Middle frontal gyrus (tissue), 1 donor: ENCODE results near the gene LIN28A.
"Not testable (repeated sequence)": the region's sequence is repeated elsewhere in the genome, so short reads cannot be mapped to it uniquely, and the experiment has no call there.

ENCODE experiments used
- DNase-seq: peaks from one replicate; pipeline ENCODE4 v3.0.0-alpha.2; 2015; ENCODE audit warnings: low spot score; ENCODE audit errors: extremely low spot score

Gene LIN28A, protein sequence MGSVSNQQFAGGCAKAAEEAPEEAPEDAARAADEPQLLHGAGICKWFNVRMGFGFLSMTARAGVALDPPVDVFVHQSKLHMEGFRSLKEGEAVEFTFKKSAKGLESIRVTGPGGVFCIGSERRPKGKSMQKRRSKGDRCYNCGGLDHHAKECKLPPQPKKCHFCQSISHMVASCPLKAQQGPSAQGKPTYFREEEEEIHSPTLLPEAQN

DNA sequence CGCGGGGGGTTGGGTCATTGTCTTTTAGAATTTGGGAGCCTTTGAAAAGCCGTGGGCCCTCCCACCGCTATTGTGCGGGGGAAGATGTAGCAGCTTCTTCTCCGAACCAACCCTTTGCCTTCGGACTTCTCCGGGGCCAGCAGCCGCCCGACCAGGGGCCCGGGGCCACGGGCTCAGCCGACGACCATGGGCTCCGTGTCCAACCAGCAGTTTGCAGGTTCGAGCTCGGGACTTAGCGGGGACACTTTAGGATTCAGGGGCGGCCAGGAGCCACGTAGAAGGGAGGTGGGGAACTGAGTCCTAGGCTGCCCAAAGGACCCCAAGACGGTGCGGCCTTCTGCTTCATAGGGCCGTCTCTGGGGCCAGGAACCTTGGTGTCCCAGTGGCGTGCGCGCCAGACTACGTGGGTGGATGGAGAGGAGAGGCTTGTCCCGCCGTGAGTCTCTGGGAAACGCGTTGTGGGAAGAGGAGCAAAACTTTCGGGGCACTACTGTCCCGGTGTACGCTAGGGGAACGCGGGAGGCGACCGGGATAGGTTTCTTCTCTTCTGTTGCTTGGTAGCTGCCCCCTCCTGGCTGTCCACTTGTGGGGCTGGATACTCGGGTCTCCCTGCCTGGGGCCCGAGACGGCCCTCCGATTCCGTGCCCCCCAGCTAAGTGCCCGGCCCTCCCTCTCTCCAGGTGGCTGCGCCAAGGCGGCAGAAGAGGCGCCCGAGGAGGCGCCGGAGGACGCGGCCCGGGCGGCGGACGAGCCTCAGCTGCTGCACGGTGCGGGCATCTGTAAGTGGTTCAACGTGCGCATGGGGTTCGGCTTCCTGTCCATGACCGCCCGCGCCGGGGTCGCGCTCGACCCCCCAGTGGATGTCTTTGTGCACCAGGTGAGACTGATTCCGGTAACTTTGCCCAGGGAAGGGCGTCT is at the start of gene LIN28A:
LIN28A (plus strand) TSS at position 112 of the 918 bp plus-strand sequence; CDS start at position 187, 75 bp downstream.
- no peak for DNase-seq

DNA sequence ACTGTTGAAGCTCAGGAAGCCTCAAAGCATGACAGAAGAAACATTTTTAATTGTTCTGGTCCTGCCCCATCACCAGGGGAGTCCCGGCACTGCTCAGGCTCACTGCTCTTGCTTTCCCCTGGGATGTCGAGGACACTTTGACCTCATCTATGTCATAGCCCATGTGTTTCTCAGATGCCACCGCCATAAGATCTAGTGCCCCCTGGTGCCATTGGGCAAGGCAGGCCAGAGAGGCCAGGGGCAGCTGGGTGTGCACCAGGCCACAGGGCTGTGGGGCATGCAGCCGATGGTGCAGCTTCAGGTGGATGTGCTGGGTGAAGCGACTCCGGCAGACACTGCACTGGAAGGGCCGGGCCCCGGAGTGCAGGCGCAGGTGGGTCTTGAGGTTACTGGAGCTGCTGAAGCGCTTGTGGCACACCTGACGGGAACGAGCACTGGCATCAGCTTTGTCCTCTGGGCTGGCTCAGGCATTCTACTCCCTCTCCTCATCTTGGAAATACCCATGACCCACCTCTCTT is 49.0 kb upstream of the LIN28A start:
- DNase-seq: no peak

DNA sequence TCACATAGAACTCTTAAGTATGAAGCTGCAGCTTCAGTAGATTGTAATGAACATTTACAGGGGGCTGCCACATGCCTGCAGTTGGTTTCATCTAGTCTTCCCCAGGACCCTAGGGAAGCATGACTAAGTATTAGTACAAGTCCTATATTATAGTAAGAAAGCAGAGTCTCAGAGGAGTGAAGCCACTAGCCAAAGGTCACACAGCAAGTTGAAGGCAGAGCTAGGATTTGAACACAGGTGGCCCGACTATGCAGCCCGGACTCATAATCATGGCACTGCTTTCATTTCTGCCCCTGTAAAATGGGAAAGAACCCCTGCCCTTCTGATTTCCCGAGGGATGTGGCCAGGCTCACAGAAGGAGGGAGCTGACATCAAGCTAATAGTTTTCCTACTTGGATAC is 48.3 kb upstream of the LIN28A start:
- no peak for DNase-seq

DNA sequence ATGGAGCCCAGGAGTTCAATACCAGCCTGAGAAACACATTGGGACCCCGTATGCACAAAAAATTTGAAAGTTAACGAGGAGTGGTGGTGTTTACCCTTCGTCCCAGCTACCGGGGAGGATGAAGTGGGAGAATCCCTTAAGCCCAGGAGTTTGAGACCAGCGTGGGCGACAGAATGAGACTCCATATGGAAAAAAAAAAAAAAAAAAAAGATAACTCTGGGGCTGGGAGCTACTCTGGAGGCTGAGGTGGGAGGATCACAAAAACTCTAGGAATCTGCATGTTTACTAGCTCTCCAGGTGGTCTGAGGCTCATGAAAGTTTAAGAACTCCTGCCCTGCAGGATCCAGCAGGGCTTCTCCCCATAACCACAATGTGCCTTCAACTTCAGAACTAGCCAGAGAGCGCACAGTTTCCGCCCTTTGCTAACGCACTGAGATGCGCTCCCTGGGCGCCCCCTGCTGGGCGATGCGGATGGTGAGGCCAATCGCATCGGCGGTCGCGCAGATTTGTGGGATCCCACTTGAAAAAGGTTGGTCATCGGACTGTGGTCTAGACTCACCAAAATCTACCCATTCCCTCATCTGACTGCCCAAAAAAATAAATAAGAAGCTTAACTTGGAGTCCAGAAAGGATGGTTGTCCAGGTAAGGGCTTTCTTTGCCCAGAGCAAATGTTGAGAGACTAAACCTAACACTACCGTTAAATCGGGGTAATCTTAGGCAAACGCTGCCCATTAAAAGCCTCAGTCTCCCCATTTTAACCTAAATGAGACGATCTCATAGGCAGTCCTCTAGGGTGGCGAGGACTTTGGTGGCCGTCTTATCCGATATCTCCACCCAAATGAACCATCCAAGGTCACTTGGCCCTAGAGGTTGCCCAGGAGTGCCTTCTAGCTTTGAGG is 46.8 kb upstream of the LIN28A start:
- no peak for DNase-seq

DNA sequence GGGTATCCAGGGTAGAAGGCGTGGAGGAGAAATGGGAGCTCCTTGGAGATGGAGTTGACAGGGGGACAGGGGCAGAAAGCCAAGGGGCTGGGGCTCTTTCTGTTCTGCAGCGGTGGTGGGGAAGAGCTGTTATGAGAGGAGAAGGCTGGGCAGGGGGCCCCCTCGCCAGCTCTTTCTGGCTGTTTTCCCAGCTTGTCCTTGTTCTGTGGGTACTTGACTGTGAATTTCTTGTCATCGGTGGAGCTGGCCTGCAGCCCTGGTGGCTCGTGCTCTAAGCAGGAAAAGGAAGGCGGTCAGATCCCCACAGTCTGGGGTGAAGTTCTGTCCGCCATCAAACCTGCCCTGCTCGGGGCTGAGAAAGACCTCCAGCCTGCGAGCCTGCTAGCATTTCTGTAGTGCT is 45.7 kb upstream of the LIN28A start:
- no peak for DNase-seq

DNA sequence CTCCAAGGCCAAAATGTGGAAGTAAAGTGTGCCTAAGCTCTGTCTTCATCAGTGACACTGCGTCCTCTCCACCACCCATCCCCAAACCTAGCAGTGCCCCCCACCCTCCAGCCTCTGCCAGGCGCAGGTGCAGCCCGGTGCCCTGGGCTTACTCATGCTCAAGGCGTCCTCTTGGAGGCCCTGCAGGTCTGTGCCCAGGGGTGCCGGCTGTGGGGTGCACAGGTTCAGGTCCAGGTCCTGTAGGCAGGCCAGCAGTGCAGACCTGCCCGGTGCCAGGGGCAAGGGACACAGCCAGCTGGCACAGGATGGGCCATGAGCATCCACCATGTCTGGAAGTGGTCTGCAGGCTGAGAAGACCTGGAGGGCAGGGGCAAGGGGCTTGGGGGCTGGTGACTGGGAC is 43.2 kb upstream of the LIN28A start:
- DNase-seq: no peak

DNA sequence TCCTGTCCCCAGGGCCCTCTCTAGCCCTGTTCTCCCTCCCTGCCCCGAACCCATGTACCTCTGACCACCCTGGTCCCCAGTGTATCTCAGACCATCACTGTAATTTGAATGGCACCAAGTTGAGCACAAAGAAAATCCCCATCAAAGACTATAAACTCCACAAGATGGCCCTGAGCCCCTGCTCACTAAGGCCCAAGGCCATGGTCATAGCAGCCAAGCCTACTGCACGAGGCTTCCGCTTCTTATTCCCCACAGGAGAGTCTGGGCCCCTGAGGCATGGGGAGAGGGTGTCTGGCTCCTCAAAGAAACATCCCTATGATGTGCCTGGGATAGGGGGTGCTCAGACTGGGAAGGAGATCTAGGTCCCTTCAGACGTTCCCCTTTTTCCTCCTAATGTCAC is 42.6 kb upstream of the LIN28A start:
- DNase-seq: no peak

DNA sequence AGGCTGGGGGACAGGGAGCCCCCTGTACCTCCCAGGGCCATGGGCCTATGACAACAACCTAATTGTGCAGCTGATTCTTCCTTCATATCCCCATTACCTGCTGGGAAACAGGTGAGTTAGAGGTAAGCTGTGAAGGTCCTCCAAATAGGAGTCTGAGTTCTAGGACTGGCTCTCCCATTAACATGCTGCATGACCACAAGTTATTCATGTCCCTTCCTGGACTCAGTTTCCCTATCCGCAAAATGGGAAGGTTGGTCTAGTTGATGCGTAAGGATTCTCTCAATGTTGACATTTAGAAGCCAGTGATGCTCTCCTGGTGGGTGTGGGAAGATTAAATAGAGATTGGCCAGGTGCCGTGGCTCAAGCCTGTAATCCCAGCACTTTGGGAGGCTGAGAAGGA is 42.1 kb upstream of the LIN28A start:
- DNase-seq: no peak

DNA sequence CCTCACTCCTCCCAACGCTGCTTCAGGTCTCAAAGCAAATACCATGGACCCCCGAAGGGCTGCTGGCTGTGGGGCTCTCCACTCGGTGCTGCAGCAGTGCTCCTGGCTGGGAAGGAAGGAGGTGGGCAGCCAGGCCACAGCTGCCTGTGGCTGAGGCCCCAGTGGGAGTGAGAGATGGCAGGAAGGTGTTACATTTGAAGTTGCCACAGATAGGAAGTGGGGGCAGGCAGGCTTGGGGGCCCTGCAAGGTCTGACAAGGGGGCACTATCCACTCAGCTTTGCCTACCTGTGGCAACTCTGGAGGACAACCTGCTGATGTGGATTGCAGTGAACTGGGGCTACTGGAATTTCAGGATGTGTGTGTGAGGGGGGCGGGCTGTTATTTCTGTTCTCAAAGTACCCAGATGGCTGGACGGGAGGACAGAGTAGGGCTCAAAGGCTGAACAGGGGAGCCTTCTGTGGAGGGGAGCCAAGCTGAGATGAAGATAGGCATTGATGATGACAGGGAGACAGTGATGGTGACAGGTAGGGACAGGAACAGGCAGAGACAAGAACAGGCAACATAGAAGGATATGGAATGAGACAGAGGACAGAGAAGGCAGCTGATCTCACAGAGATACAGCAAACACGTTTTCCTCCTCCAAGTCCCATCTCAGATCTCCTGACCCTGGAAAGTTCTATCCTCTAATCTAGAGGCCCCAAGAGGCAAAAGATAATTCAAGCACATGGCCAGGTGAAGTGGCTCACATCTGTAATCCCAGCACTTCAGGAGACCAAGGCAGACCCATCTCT is 39.8 kb upstream of the LIN28A start:
- DNase-seq: no peak

DNA sequence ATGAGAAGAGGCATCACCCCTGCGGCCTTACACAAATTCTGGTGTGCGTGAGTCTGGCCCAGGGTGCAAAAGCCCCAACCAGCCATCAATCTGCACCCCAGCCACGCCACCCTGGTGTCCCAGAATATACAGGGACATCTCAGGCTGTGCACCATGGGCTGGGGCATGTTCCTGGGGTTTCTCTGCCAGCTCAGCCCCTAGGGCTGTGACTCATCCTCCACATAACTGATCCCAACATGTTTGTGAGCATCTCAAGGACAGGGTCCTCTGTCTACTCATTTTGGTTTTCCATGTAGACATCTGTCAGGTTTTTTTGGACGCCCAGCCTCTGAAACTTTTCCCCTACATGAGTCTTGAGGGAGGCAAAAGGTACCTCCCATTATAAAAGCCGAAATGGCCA is 38.6 kb upstream of the LIN28A start:
- DNase-seq: no peak

DNA sequence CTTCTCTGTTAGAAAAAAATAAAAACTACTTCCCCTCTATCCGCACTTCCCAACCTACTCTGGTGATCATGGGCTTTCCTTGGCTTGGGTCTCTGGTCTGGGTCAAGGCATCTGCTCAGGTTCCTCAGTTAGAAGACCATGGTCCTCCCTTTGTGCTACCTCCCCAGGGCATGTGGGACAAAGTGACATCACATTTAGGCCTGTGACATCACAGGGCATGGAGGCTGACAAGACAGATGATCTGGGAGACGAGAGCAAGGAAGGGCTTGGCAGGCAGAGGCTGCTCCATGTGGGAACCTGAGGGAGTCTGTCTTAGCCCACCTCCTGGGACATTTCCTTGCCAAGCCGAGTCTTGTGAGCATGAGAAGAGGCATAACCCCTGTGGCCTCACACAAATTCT is 38.0 kb upstream of the LIN28A start, which contains the start of gene ZNF683:
ZNF683 (minus strand) TSS at position 140 of the 400 bp plus-strand sequence. CDS start 4,179 bp downstream, outside the sequence.
- DNase-seq: not testable (repeated sequence)

DNA sequence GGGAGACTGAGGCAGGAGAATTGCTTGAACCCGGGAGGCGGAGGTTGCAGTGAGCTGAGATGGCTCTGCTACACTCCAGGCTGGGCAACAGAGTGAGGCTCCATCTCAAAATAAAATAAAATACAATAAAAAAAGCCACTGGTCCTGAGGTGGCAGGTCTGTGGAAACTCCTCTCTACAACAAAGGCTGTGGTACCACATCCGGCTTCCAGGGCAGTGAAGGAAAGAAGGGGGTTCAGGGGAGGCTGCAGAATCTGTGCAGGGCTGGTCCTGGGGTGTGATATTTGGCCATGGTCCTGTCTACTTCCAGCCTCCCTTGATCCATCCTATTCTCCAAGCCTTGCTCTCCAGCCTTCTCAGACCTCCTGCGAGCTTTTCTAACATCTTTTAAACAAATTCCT is 37.3 kb upstream of the LIN28A start:
- DNase-seq: no peak

DNA sequence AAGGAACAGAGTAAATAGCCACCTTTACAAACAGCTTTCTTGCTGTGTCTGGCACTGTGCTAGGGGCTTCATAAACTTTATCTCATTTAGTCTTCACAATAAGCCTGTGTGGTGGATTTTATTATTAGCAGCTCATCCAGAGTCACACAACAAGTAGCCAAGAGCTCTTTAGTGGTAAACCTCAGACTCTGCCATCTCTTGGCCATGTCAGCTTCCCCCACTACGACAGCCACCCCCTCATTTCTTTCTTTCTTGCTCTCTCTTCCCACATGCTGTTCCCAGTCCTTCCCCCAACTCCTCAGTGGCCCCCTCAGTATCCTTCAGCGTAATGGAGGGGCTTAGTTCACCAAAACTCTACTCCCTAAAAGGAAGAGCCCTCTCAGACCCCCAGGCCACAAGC is 36.8 kb upstream of the LIN28A start:
- no peak for DNase-seq

DNA sequence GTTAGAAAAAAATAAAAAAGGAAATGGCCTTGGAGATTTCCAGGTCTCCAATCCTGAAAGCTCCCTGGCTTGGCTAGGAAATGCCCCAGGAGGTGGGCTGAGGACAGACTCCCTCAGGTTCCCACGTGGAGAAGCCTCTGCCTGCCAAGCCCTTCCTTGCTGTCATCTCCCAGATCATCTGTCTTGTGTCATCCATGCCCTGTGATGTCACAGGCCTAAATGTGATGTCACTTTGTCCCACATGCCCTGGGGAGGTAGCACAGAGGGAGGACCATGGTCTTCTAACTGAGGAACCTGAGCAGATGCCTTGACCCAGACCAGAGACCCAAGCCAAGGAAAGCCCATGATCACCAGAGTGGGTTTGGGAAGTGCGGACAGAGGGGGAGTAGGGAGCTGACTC is 36.3 kb upstream of the LIN28A start:
- not testable (repeated sequence) for DNase-seq

DNA sequence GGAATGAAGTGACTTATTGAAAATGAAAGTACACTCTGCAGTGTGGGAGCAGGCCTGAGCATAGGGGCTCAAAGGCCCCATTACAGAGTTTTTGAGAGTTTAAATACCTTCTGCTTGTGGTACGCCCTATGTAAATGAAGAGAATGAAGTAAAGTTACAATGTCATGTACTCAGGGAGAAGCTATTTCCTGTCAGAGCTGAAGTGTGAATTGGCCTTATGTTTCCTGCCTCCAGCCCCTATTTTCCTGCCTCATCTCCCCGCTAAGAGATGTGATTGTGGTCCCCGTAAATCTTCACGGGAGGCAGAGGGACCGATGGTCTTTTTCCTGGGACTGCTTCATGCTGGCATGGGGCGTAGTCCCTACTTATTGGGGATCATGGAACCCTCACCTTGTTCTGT is 35.5 kb upstream of the LIN28A start:
- no peak for DNase-seq

DNA sequence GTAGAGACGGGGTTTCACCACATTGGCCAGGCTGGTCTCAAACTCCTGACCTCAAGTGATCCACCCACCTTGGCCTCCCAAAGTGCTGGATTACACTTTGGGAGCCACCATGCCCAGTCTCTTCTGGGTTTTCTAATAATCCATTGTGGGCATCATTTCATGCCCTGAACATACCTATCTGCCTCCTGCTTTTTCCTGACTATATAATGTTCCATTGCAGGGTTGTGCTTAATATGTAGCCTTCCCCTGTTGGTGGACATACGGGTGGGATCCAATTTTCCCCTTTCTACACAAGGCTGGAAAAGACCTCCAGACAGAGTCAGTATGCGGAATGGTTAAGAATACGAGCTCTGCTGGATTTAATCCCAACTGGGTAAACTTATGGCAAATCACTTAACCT is 34.6 kb upstream of the LIN28A start:
- DNase-seq: no peak

DNA sequence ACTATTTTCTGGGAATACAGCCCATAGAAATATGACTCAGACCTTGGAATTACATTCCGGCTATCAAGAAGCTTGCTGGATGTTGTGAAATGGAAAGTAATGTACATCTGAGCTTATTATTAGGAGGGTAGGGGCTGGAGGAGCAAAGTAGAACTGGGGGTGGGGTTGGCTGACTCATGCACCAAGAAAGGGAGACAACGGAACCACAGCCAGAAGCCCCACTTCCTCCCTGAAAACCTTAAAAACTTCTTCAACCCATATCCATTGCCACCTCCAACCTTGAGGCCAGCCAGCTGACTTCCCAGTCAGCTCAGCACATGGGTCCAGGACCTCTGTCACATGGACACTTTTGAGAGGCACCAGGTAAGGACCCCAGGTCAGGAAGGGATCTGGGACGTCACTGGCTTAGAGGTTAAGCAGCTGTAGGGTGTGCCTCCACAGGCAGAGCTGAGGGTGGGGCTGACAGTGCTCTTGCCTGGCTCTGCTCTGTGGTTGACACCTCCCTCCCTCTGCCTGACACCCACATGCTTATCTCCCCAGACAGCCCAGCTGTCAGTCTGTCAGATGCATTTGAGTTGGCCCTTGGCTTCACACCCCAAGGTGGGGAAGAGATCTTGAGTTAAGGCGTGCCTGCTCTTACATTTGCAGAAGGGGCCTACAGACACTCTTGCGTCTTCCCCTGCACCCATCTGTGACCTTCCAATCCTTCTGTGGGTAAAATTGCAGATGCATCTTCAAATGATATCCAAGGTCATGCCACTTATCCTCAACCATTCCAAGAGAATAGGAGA is 32.3 kb upstream of the LIN28A start:
- no peak for DNase-seq

DNA sequence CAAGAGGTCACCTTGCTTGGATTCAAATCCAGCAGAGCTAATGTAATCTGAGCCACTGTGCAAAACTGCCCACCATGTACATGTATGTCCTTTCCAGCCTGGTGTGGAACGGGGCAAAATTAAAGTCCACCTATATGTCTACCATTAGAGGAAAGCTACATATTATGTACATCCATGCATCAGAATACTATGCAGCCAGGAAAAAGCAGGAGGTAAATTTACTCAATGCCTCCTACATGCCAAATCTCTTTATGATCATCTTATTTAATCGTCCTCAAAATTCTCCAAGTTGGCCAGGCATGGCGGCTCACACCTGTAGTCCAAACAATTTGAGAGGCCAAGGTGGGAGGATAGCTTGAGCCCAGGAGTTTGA is 31.8 kb upstream of the LIN28A start:
- DNase-seq: no peak

DNA sequence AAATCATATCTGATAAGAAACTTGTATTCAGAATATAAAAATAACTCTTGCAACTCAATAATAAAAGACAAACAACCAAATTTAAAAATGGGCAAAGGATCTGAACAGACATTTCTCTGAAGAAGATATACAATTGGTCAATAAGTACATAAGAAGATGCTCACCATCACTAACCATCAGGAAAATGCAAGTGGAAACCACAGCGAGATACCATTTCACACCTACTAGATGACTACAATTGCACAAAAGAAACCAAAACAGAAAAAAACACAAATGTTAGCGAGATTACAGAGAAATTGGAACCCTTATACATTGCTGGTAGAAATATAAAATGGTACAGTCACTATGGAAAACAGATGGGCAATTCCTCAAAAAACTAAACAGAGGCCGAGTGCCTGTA is 26.5 kb upstream of the LIN28A start:
- no peak for DNase-seq

DNA sequence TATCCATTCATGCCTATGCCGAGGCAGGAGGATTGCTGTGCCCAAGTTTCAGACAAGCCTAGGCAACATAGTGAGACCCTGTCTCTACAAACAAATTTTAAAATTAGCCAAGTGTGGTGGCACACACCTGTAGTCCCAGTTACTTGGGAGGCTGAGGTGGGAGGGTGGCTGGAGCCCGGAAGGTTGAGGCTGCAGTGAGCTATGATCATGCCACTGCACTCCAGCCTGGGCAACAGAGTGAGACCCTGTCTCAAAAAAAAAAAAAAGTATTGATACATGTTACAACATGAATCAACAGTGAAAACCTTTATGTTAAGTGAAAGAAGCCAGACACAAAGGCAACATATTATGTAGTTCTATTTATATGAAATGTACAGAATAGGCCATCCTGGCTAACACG is 25.6 kb upstream of the LIN28A start:
- DNase-seq: not testable (repeated sequence)
